HepG2 (cell line): Measurements from ENCODE around the gene PKMYT1. TPM values are rescaled to one million over a fixed set of nuclear protein-coding genes. Genes with fewer than 3 reads are reported as not detected.
A peak's percentile ranks its signal among the peaks of the same experiment; 100 is the strongest.

Source experiments
- AGO1 ChIP-seq: fragments of 200-400 bp; formaldehyde crosslinking; IDR thresholded peaks from 2 replicates; pipeline ENCODE4 v1.6.1; 2017; ENCODE audit warnings: mild to moderate bottlenecking, low read depth, low read length, moderate library complexity; ENCODE audit not compliant: poor library complexity, severe bottlenecking
- HMGXB3 ChIP-seq: sonication (generic); formaldehyde crosslinking; IDR thresholded peaks from 2 replicates; pipeline ENCODE4 v1.4.0; 2020; ENCODE audit warnings: missing genetic modification reagents, borderline replicate concordance
- MAZ ChIP-seq, 2 experiments: sonication (generic) in 1 of 2; formaldehyde crosslinking in 1 of 2; IDR thresholded peaks; 2 replicates each; pipeline versions ENCODE4 v1.5.0 to v1.6.1; 2012 to 2020; ENCODE audit warnings: low read depth in 2 of 2, mild to moderate bottlenecking in 2 of 2, borderline replicate concordance in 1 of 2, improper control_type of control experiment in 1 of 2, low read length in 1 of 2, missing genetic modification reagents in 1 of 2, moderate library complexity in 1 of 2
- MED1 ChIP-seq: sonication (generic); formaldehyde crosslinking; IDR thresholded peaks from 2 replicates; pipeline ENCODE4 v1.4.0; 2020; ENCODE audit warnings: missing genetic modification reagents
- SMC3 ChIP-seq: IDR thresholded peaks from 2 replicates; pipeline ENCODE4 v1.6.1; 2011; ENCODE audit warnings: low read length, improper control_type of control experiment
- TARDBP ChIP-seq: sonication (generic); formaldehyde crosslinking; IDR thresholded peaks from 2 replicates; pipeline ENCODE4 v1.8.0; 2022; ENCODE audit warnings: mild to moderate bottlenecking, missing genetic modification reagents
- TEF ChIP-seq: sonication (generic); formaldehyde crosslinking; IDR thresholded peaks from 2 replicates; pipeline ENCODE4 v1.5.0; 2020; ENCODE audit warnings: missing genetic modification reagents
- THRA ChIP-seq: sonication (generic); formaldehyde crosslinking; IDR thresholded peaks from 2 replicates; pipeline ENCODE4 v1.4.0; 2020; ENCODE audit warnings: missing genetic modification reagents, borderline replicate concordance
- TSC22D2 ChIP-seq: sonication (generic); formaldehyde crosslinking; IDR thresholded peaks from 2 replicates; pipeline ENCODE4 v1.5.1; 2020; ENCODE audit warnings: missing genetic modification reagents, mild to moderate bottlenecking, borderline replicate concordance
- UBTF ChIP-seq: sonication (generic); formaldehyde crosslinking; IDR thresholded peaks from 2 replicates; pipeline ENCODE4 v1.4.0; 2020; ENCODE audit warnings: mild to moderate bottlenecking, missing genetic modification reagents
- ZNF687 ChIP-seq: sonication (generic); formaldehyde crosslinking; IDR thresholded peaks from 2 replicates; pipeline ENCODE4 v1.5.1; 2020; ENCODE audit warnings: mild to moderate bottlenecking, missing genetic modification reagents, moderate library complexity
- ZZZ3 ChIP-seq: sonication (generic); formaldehyde crosslinking; IDR thresholded peaks from 2 replicates; pipeline ENCODE4 v1.4.0; 2020; ENCODE audit warnings: missing genetic modification reagents, mild to moderate bottlenecking, borderline replicate concordance
- polyA plus RNA-seq, 8 experiments: library from polyadenylated mRNA; depleted of rRNA in 3 of 8; stranded (reverse) in 7 of 8; unstranded in 1 of 8; fragments of >200 nt; fragmentation: Illumina TruSeq in 4 of 8; extraction: Trizol in 4 of 8; gene quantifications; 2 replicates each; pipeline versions ENCODE4 v1.2.1 to v1.2.3, GENCODE V29; 2011 to 2016; ENCODE audit warnings: low read depth in 4 of 8, missing spikeins in 1 of 8, mixed read lengths in 1 of 8; ENCODE audit not compliant: insufficient read depth in 1 of 8
- total RNA-seq, 5 experiments: library from RNA; depleted of rRNA; stranded (reverse); fragments of >200 nt; fragmentation: Illumina TruSeq; extraction: Trizol; gene quantifications; 2 replicates each; pipeline ENCODE4 v1.2.3, GENCODE V29; 2016; ENCODE audit warnings: low read depth in 1 of 5

Gene PKMYT1
- total and polyA plus RNA-seq, 2 of the 13 experiments (the other 11 are each of a cell fraction or from before 2014, with no cell fraction given) = 7.0 to 27.8 TPM

- TF ChIP-seq TEF (no peak), AGO1 (peak; percentile 72), MED1 (peak; percentile 64; the same call in 1 of the 2 replicates), TSC22D2 (no peak), ZZZ3 (CRISPR knock-in tag) (no peak), TARDBP (CRISPR knock-in tag) (peak; percentile 53; the same call in 1 of the 2 replicates), MAZ (IDR thresholded peaks at IDR 0.05; ENCODE audit: borderline replicate concordance, low read depth, low read length) (peak; percentile 64; the same call in 1 of the 2 replicates), MAZ (CRISPR knock-in tag; IDR thresholded peaks at IDR 0.05; ENCODE audit: low read depth) (peak; percentile 70), THRA (CRISPR knock-in tag) (0 out of 2 replicates have a peak, but pooled peaks have one; percentile 11), UBTF (CRISPR knock-in tag) (peak; percentile 54), SMC3 (peak; percentile 11; the same call in 1 of the 2 replicates), ZNF687 (CRISPR knock-in tag) (peak; percentile 73), HMGXB3 (no peak)
These were observed 47.9 kb upstream of the PKMYT1 start (continued) for GRCh38 chr16:3027983-3028715.
